GM21381 (cell line): ENCODE measurements around the gene RBP5.
"Not testable (repeated sequence)": the region's sequence is repeated elsewhere in the genome, so short reads cannot be mapped to it uniquely, and the experiment has no call there.

Source experiments
- ATAC-seq: cut with Tn5 transposase; IDR thresholded peaks from one replicate; pipeline ENCODE4 v1.9.1; 2021; ENCODE audit warnings: mild to moderate bottlenecking, moderate library complexity; ENCODE audit not compliant: unreplicated experiment

Gene RBP5

DNA sequence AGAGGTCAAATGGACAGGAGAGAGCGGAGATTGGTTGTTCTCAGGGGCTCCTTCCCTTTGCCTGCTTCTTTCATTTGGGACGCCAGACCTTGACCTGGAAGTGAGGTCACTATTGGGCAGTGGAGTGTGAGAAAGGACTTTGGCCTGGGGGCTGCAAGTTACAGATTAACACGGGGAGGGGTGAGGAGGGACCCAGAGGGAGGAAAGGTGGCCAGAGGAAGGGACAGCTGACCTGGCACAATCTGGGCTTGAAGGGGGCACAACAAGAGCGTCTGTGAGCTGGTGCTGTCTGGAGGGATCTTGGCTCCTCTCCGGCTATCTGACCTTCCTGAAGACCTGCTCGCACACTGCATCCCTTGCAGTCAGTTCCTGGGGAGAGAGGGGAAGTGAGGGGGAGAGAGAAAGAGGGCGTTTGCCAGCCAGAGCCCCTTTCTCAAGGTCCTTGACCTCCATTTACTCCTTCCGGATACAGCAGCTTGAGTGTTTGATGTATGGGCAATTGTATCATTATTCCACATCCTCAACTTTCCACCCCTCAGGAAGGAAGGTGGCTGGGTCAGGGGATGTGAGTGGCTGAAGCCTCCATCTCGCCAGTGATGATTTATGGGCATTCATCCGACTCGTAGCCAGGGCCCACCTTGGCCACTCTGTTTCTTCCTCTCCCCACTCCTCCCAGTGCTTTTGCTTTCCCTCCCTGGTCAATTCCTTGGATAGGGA, 4.7 kb downstream of the RBP5 start:
- no peak for ATAC-seq

DNA sequence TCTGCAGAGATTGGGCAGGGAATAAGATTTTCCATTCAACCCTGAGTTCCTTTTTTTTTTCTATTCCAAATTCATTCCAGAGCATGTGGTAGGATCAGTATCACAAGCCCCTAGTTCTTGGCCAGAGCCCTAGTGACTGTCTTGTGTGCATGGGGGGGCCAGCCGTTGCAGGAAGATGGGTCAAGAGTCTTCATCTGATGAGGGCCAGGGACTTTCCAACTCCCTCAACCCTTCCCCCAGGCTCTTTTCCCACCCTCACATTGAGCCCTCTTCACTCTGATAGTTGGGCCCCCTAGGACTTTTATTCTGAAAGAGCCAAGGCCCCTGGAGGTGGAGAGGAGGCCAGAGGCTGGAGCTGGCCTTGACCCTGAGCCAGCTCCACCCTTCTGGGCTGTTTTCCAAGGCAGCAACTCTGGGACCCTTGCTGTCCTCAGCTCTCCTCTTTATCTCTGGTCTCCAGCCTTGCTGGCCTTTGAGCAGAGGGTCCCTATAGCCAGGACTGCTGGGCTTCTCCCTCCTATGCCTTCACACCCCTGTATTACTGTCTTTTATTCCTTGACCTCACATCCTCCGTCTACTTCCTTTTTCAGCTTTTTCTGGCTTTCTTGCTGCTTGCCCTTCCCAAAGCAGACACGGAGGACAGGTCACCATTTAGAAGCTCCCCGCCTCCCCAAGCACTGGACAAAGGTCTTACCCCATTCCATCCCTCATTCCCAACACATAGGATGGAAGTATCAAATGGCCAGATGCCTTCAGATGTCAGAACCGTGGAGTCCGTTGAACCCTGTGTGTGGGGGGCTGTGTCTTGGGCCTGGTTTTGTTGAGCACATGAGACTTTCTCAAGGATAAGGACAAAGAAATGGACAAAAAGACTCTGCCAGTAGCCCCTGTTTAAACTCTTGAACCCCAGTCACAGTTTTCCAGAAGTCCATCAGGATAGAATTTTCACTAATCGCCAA, 5.6 kb downstream of the RBP5 start:
- no peak for ATAC-seq

DNA sequence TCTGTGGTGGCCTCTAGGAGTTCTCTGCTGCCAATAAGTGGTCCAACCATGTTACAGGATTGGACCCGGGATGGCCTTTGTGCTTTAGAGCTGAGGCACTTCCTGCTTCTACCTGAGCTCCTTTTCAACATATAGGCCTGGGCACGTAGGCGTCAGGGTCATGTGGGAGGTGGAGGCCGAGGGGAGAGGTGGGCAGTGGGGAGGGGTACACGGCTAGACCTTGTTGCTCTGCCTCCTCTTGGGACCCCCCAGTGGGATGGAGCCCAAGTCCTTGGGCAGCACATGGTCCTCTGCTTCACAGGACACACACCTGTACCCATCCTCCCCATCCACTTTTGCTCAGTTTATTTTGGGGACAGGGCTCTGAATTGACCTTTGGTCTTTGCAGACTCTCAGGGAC, 7.4 kb downstream of the RBP5 start:
- no peak for ATAC-seq

DNA sequence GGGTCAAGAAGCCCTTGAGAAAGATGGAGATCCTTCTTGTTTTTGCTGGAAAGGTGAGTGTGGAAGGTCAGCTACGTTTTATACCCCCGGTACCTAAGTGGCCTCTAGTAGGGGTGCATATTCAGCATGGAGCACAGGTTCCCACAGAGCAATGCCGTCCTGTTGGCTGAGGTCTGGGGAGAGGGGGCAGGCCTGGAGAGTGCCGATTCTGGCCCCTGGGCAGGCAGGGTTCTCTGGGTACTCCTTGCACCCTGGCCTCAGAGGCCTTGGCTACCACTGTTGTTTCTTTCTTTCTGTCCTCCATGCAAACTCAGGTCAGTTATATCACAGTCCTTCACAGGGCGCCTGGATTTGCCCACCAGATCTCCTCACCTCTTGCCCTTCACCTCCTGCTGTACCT, 8.5 kb downstream of the RBP5 start:
- no peak for ATAC-seq

DNA sequence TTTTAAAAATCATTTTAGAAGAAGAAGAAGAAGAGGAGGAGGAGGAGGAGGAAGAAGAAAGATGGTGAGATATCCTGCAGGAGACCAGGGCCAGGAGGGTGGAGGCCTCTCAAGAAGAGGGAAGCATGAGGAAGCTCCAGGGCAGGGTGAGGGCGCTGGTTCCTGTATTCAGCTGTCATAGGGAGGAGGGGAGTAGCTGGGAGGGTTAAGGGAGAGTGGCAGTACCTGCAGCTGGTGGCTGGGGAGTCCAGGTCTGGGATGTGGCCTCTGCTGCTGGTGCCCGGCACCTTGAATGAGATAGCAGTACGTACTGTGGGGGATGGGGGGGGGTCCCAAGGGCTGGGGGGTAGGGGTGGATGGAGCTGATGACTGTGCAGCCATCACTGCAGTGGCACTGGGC, 9.8 kb downstream of the RBP5 start:
- no peak for ATAC-seq

DNA sequence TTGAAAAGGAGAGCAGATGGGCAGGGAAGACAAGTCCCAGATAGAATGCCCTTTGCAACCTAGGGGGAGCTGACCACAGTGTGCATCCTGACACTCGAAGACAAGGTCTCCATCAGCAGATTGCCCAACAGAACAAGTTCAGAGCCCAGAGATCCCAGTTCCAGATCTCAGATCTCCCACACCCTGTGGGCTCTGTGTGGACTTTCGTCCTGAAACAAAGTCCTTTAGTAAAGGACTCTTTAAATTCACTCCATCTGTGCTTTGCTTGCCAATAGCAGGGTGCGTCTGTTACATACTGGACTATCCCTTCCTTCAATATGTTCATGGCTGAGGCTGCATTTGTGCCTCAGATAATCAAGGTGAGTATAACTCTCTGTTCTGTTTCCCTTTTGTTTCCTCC, 11.0 kb downstream of the RBP5 start:
- no peak for ATAC-seq

DNA sequence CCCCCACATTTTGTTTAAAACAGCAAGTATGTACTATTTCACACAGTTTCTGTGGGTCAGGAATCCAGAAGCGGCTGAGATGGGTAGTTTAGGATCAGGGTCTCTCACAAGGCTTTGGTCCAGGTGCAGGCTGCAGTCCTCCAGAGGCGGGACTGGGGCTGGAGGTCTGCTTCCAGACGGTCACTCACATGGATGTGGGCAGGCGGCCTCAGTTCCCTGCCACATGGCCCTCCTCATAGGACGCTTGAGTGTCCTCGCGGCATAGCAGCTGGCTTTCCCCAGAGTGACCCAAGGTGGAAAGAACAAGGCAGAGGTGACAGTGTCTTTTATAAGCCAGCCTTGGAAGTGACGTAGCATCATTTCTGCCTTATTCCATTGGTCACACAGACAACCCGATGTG, 11.8 kb downstream of the RBP5 start:
- ATAC-seq, result no peak

DNA sequence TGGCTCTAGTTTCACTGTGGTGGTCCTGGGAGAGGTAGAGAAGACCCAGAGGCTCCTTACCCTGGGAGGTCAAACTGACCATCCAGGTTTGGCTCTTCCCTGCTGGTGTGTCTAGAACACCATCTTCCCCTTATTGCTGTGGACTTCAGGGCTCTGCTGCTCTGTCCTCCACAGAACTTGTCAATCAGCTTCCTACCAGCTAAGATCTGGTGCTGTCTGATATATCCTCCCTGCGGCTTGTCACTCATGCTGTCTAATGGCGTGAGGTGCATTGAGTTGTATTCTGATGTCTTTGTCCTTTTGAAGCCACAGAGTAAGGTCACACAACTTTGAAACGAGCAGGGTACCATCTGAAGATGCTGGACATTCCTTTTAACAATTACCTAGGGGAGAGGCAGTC, 12.5 kb downstream of the RBP5 start:
- ATAC-seq, result no peak

DNA sequence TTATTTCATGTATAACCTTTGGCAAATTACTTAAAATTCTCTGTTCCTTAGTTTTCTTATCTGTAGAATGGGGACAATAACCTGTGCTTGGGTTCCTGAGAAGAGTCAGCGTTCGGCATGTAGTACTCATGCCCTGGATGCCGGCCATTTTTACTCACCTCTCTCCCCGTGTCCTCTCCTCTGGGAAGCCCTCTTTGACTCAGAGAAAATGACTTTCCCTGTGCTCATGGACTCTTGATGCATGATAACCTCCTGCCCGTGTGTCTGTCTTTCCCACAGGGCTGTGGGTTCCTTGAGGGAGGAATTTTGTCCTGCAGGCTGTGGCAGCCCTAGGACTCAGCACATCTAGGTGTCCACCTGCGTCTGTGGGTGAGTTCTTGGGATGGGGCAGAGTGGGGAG, 13.8 kb downstream of the RBP5 start:
- ATAC-seq, result no peak

DNA sequence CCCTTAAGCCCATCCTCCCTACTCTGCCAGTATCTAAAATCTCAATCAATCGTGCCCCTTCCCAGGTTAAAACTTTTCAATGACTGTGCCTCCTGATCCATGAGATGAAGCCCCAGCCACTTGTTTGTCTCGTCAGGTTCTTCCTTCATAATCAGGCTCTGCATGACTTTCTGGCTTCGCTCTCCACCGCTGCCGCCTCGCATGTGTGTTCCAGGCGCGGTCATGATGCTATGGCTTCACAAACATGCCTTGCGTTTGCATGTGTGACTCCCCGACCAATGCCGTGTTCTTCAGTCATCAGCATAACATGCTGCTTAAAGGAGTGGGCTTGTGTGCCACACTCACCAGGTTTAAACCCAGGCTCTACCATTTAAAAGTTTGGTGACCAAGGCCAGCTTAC, 14.7 kb downstream of the RBP5 start:
- ATAC-seq, result no peak

DNA sequence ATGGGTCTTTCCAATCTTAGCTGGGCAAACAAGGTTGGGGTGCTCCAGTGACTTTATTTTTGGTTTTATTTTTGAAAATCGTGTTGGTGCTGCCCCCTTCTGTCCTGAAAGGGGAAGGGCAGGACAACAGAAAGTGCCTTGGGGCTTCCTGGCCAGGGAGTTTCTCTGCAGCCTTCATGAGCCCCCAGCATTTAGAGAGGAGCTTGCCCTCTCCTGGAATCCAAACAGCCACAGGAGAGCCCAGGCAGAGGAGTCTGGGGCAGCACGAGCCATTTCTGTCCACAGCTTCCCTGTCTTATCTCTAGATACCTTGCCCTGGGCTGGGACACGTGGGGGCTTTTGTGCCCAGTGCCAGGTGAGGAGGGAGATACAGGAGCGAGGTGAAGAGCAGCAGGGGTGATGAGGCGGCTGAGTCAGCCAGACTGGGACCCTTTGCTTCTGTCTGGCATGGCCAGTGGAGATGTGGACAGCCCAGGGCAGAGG, 15.3 kb downstream of the RBP5 start:
- no peak for ATAC-seq

DNA sequence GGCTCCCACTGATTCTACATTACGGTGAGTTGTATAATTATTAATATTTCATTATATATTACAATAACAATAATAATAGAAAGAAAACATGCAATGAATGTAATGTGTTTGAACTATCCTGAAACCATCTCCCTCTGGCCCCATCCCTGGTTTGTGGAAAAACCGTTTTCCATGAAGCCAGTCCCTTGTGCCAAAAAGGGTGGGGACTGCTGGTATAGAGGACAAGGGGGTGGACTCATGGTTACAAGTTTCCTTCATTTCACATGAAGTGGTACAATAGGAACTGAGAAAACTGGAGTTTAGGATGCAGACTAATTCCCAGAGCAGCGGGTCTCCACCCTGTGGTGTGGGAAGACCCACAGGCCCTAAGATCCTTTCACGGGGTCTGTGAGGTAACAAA, 16.6 kb downstream of the RBP5 start:
- no peak for ATAC-seq

DNA sequence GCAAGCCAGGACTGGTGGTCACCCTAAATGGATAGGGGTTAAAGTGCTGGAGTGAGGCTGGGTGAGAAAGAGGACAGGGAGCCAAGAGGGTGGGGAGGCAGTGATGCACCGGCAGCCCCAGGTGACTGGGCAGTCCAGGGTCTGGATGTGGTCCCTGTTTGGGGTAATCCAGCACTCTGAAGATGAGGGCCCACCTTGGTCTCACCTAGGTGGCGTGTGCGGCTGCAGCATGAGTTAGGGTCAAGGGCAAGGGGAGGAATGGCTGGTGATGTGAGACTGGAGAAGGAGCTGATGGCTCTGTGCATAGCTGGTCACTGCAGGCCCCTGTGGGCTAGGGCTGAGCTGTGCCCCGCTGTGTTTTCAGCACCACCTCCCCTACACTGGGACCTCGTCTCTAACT, 18.0 kb downstream of the RBP5 start:
- ATAC-seq, result no peak

DNA sequence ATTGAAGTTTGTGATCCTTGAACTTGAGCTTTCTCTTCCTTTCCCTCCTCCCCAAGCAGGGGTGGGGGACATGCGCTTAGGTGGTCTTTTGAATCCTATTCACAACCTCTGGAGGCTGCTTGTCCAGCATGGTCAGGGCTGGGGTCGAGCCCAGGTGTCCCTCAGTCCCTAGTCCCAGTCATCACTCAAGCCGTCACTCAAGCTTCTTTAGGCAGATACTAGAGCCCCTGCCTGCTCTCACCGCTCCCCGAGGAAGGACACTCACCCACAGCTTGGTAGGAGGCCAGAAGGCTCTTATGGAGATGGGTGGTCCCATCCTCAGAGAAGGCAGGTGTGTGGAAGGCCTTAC, 19.1 kb downstream of the RBP5 start:
- no peak for ATAC-seq

DNA sequence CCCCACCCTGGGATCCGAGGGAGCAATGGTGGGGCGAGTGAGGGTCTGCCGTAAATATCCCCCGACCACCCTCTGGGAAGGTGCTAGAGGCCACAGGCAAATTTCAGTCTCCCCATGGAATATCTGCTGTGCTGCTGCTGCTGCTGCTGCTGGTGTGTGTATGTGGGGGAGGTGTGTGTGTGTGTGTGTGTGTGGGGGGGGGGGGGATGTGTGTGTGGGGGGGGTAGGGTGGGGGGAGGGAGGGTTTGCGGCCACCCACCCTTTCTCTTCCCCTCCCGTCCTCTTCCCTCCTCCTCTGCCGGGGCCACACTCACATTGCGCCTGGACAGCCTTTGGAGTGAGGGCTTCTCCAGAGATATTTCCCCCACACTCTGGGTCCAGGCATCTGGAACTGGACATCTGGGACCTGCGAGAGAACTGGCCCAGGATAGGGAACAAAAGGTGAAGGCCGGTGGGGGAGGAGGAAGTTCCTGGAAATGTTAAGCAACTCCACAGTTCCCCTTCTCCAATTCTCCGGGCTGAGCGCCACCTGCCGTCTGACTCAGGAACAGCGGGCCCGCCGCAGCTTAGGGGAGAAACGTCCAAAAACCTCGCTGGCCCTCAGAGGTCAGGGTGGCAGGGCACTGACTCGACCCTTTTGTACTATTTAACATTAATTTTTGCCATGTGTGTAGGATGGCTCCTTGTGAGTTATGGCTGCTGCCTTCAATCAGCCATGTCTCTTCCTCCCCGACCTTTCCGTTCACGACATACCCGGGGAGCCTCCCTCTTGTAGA, 19.7 kb downstream of the RBP5 start, which contains the start of gene C1RL:
C1RL (minus strand) TSS at position 419 of the 776 bp plus-strand sequence; CDS start at position 385, 34 bp downstream.
- ATAC-seq, result peak; percentile 40

DNA sequence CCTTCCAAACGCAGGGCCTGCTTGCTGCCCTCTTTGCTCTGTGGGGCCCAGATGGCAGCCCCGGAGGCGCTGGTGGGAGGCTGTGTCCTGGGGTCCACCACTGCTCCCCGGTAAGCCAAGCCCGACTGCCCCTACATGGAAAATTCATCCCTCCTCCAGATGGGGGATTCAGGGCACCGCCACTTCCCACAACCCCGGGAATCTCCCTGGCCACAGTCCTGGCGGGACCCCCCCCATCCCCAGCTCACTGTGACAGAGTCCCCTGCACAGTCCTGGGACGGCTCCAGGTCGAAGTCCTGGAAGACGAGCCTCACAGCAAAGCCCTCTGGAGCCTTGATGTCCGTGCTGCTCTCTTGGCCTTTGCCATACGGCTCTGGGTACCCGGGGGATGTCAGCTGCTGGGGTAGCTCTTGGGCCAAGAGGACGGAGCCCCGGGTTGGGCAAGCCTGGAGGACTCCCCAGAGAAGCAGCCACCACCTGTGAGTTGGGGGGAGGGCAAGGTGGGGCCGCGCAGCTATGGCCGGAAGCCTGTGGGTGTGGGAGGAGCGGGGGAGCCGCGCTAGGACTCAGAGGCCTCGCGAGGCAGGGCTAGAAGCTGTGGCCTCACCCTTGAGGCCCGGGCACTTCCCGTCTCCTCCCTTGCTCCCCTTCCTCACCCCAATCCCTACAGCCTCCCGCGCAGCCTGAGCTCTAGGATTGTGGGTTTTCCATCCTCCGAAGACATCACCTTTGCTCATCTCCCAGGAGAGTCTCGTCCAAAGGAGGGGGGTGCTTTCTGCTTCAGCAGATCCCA, 20.5 kb downstream of the RBP5 start:
- ATAC-seq, result peak; percentile 82

DNA sequence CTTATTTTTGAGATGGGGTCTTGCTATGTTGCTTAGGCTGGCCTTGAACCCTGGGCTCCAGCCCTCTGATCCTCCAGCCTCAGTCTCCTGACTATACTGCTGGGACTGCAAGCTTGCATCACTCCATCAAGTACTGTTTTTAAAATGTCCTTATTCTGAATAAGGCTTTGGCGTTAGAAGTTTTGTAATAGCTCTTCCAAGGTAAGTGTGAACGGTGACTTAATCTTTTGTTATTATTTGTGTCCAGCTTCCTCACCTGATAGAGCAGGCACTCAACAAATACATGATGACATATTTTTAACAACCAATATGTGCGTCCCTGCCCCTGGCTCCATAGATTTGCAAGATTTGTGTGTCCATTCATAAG, 21.1 kb downstream of the RBP5 start:
- no peak for ATAC-seq

DNA sequence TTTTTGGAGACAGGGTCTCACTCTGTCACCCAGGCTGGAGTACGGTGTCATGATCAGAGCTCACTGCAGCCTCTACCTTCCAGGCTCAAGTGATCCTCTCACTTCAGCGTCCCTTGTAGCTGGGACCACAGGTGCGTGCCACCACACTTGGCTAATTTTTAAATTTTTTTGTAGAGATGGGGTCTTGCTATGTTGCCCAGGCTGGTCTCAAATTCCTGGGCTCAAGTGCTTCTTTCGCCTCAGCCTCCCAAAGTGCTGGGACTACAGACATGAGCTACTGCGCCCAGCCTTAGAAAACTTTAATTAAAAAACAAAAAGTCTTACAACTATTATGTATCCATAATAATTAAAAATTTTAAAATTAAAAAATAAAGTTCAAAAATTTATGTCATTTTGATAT, 21.5 kb downstream of the RBP5 start:
- not testable (repeated sequence) for ATAC-seq

DNA sequence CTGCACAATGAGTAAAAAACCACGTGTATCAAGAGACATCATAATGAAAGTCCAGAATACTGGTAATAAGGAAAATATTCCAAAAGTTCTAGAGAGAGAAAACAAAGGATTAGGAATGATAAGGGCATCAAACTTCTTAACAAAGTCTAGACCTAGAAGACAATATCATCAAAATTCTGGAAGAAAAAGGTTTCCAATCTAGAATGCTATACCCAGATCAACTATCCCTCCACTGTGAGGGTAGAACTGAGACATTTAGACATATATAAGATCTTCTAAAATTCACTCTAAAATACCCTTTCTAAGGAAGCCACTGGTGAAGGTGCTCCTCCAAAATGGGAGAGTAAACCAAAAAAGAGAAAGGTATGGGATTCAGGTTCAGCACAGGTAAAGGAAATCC, 22.6 kb downstream of the RBP5 start:
- ATAC-seq, result no peak

DNA sequence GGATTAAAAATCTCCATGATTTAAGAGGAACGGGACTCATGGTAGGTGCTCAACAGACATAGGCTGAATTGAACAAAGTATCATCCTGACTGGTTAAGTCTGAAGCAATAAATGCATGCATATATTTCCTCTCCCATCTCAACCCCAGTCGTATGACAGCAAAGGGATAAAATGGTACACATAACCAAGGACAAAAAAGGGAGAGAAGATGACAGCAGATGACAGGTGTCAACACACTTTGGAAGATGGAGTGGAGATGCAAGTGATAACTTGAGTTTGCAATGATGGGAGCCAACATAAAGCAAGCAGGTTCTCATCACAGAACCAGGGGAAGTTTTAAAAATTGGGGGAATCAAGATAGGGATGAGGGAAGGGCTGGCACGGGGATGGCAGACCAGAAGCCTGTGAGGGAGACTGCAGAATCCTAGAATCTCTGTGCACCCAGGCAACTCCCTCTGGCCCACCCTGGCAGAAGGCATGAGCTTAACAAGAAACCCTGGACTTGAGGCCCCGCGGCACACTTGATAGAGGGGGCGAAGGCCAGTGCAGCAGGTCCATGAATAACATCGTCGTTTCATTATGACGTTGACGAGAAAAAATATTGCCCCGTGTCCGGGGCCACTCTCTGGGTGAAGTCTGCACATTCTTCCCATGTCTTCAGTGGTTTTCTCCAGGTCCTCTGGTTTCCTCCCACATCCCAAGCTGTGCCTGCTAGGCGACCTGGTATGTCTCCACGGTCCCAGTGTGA, 24.7 kb downstream of the RBP5 start:
- ATAC-seq, result no peak
